Cardiac muscle cell (in vitro differentiated cells and primary cell): ENCODE results near the gene NRAP. TPM values are rescaled to one million over a fixed set of nuclear protein-coding genes. Genes with fewer than 3 reads are reported as not detected.
"Not testable (repeated sequence)": the region's sequence is repeated elsewhere in the genome, so short reads cannot be mapped to it uniquely, and the experiment has no call there.

Source experiments
- DNase-seq, 2 donors: peaks; one replicate each; pipeline versions ENCODE4 v3.0.0 to v3.0.0-alpha.2; 2010 to 2017; ENCODE audit warnings: low read depth in 1 of 2, low spot score in 1 of 2
- H3K27ac ChIP-seq: fragments of 200-600 bp; sonication (generic); 2 replicates; pipeline ENCODE4 v1.5.1; 2016
- H3K27me3 ChIP-seq: fragments of 200-600 bp; sonication (generic); 2 replicates; pipeline ENCODE4 v1.6.0; 2016; ENCODE audit warnings: control low read depth
- H3K36me3 ChIP-seq: fragments of 200-600 bp; sonication (generic); 2 replicates; pipeline ENCODE4 v1.5.1; 2016; ENCODE audit warnings: control low read depth
- H3K4me1 ChIP-seq: fragments of 200-600 bp; sonication (generic); 2 replicates; pipeline ENCODE4 v1.8.1; 2017; ENCODE audit warnings: low read depth, mild to moderate bottlenecking, mixed run types
- H3K4me3 ChIP-seq: fragments of 200-600 bp; sonication (generic); 2 replicates; pipeline ENCODE4 v1.5.1; 2016; ENCODE audit warnings: mild to moderate bottlenecking
- H3K9me3 ChIP-seq: fragments of 200-600 bp; sonication (generic); 2 replicates; pipeline ENCODE4 v1.5.1; 2017; ENCODE audit warnings: low read depth, mild to moderate bottlenecking, control low read depth
- CTCF ChIP-seq: IDR thresholded peaks from 2 replicates; pipeline ENCODE4 v1.5.1; 2012; ENCODE audit warnings: low read depth, mild to moderate bottlenecking, low read length
- polyA plus RNA-seq: library from polyadenylated mRNA; unstranded; fragments of >200 nt; fragmentation: Nextera tagmentation; extraction: Ambion mirVana; gene quantifications from 2 replicates; pipeline ENCODE4 v1.2.1, GENCODE V29; 2016
- total RNA-seq: library from RNA; depleted of rRNA; stranded (reverse); fragments of >200 nt; gene quantifications from 2 replicates; pipeline ENCODE4 v1.2.3, GENCODE V29; 2016

The NRAP gene
- total and polyA plus RNA-seq, 2 experiments from 2014 or later, result 0.11 to 0.12 TPM

- TF ChIP-seq CTCF, result no peak
- no peaks in the 10 kb centered on the region for H3K27me3 ChIP-seq
- H3K4me1 ChIP-seq, result no peaks in the 10 kb centered on the region
- H3K27ac ChIP-seq, result no peak overlapping the region
- no peaks in the 10 kb centered on the region for H3K36me3 ChIP-seq
- DNase-seq, result no peak
- H3K9me3 ChIP-seq, result no peaks in the 10 kb centered on the region
- H3K4me3 ChIP-seq, result no peak overlapping the region
These were observed 6.3 kb downstream of the NRAP start for GRCh38 chr10:113657544-113657943.

- no peak for TF ChIP-seq CTCF
- Histone ChIP-seq H3K9me3 (no peaks in the 10 kb centered on the region), H3K27me3 (no peaks in the 10 kb centered on the region), H3K27ac (no peak overlapping the region), H3K36me3 (no peaks in the 10 kb centered on the region), H3K4me3 (no peak overlapping the region), H3K4me1 (no peaks in the 10 kb centered on the region)
- no peak for DNase-seq
These were observed 6.9 kb downstream of the NRAP start for GRCh38 chr10:113656896-113657295.

GRCh38 chr10:113652456-113652855 lies 11.4 kb downstream of the NRAP start:
- H3K27me3 ChIP-seq, H3K9me3 ChIP-seq, H3K4me1 ChIP-seq, H3K36me3 ChIP-seq, H3K27ac ChIP-seq, DNase-seq, H3K4me3 ChIP-seq: not testable (repeated sequence)

GRCh38 chr10:113651898-113652297 lies 11.9 kb downstream of the NRAP start:
- no peaks in the 10 kb centered on the region for H3K27me3 ChIP-seq
- TF ChIP-seq CTCF, result no peak
- no peak for DNase-seq
- H3K4me3 ChIP-seq, result no peak overlapping the region
- no peaks in the 10 kb centered on the region for H3K9me3 ChIP-seq
- H3K27ac ChIP-seq, result no peak overlapping the region
- no peaks in the 10 kb centered on the region for H3K36me3 ChIP-seq
- H3K4me1 ChIP-seq, result peaks cover 10% of the 10 kb centered on the region

- H3K36me3 ChIP-seq, result no peaks in the 10 kb centered on the region
- DNase-seq, result no peak
- peaks cover 10% of the 10 kb centered on the region for H3K4me1 ChIP-seq
- no peak overlapping the region for H3K4me3 ChIP-seq
- no peaks in the 10 kb centered on the region for H3K9me3 ChIP-seq
- H3K27ac ChIP-seq, result no peak overlapping the region
- TF ChIP-seq CTCF, result no peak
- H3K27me3 ChIP-seq, result no peaks in the 10 kb centered on the region
These were observed 12.8 kb downstream of the NRAP start for GRCh38 chr10:113651021-113651420.

DNA sequence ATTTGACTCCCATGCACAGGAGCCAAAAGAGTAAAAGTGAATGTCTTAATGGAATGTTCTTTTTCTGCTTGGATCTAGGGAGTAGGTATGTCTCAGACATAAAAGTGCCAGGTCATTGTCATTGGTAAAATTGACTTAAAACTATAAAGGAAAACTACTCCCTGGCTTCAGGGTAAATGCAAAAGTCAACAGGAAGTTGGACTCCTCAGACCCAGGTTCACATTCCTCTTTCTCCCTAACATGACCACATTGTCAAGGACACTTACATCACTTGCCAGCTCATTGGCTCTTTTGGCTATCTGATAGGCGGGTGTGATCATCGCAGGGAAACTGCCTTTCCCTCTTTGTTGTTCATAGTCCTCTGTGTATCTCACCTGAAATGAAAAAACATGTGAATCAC lies 13.7 kb downstream of the NRAP start:
- no peak for TF ChIP-seq CTCF
- Histone ChIP-seq H3K4me1 (peaks cover 10% of the 10 kb centered on the region), H3K9me3 (no peaks in the 10 kb centered on the region), H3K4me3 (no peak overlapping the region), H3K36me3 (no peaks in the 10 kb centered on the region), H3K27ac (no peak overlapping the region), H3K27me3 (no peaks in the 10 kb centered on the region)
- DNase-seq, result no peak
